Aortic smooth muscle cell (primary cell): ENCODE results near the gene ZNF585A. TPM values are rescaled to one million over a fixed set of nuclear protein-coding genes. Genes with fewer than 3 reads are reported as not detected.

Experiments used
- total RNA-seq: library from RNA; depleted of rRNA; stranded (reverse); fragments of >200 nt; gene quantifications from 2 replicates; pipeline ENCODE4 v1.2.3, GENCODE V29; 2014

Gene ZNF585A
- total RNA-seq: 5.4 and 8.1 TPM in 2 replicates

DNA sequence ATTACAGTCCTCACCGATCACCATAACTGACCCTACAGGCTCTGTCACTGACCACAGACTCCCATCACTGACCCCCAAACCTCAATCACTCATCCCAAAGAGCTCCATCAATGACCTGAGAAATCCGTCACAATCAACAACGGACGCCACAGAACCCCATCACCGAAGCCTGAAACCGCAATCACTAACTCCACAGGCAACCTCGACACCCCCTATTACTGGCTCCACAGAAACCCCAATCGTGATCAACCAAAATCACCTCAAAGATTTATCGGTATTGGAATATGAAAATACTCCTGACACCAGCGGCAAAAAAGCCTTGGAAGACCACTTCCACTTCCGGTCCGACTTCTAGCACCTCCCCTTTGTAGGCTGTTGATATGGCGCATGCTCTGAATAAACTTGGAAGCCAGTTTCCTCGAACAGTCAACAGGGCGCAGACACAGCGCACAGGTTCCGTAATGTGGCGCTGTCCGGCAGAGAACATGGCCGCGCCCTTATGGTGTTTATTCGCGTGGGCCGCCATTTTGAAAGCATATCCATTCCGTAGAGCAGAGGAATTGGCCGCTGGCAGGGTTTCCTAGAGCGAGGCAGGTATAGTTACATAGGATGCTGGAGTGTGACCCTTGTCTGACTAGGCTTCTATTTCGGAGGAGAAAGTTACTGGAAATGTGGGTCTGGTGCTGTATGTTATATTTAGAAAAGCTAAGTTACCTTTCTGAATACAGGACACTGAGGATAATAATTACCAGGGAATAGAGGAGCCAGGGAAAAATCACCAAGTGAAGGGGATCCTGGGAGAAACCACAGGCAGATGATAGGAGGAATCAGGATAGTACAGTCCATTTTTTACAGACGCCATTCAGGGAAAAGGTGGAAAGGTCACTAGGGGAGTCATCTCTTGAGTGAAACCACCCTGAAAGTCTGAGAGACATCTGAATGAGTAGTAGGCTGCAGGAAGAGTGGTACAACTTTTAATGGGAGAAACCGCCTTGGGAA lies at the start of gene ZNF585A:
TSS of gene ZNF585A (minus strand) at position 328 of the 999 bp plus-strand sequence. CDS start 2,785 bp downstream, outside the sequence.

DNA sequence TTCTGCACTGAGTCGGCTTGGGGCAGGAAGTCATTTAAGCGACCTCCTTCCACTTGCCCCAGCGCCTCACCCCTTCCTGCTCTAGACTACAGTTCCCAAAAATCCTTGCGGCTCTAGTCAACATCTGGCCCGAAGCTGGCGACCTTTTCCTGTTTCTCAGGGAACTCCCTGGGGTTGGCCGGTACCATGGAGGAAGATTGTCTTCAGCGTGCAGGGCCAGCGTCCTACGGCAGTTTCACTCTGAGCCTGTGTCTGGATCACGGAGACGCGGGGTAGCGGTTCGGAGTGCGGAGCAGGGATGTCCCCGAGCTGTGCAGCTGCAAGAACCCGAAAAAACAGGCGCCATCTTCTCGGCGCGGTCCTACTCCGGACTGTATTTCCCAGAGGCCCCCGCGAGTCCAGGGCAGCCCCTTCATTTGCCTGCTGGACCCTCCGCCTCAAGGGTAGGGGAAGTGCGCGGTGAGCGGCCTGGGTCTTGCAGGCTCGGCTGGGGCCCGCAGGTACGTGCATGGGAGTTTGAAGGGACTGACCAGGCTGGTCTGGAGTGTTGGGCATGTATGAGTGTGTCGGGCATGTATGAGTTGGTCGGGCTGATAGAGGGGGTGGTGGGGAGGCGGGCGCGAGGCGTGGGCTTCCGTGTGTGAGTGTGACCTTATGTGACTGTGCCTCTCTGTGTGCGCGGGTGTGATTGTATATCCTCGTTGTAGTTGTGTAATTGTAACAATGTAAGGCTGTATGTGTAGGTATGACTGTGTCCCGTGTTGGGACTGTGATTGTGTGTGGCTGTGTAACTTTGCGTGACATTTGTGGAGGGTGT lies 45.5 kb upstream of the ZNF585A start, which contains the start of gene ZNF383:
TSS of gene ZNF383 (plus strand) at position 440 of the 817 bp plus-strand sequence. CDS start 12,240 bp downstream, outside the sequence.

Other genes starting within 250 kb of the ZNF585A start
- gene ZNF420, start 94.3 kb downstream of the ZNF585A start, total RNA-seq: 6.2 and 7.7 TPM in 2 replicates
- gene ZNF585B, start 37.8 kb upstream of the ZNF585A start, total RNA-seq: 18.0 and 19.5 TPM in 2 replicates
- 4.7 and 5.3 TPM in 2 replicates for gene ZNF383, start 45.5 kb upstream of the ZNF585A start, total RNA-seq
- 4.2 and 4.8 TPM in 2 replicates for gene ZNF527, start 198.4 kb upstream of the ZNF585A start, total RNA-seq